HG03469 (cell line): ENCODE measurements around the gene MICAL3.

Experiments used
- ATAC-seq: cut with Tn5 transposase; IDR thresholded peaks from one replicate; pipeline ENCODE4 v1.9.1; 2021; ENCODE audit warnings: mild to moderate bottlenecking, moderate library complexity, moderate number of reproducible peaks; ENCODE audit not compliant: unreplicated experiment

Gene MICAL3

GRCh38 chr22:17955590-17956379, 68.6 kb downstream of the MICAL3 start:
- no peak for ATAC-seq

- no peak for ATAC-seq
Observed at GRCh38 chr22:17954860-17955587, 69.3 kb downstream of the MICAL3 start.

GRCh38 chr22:17954200-17954859, 70.0 kb downstream of the MICAL3 start:
- ATAC-seq, result no peak

GRCh38 chr22:17953147-17953546, 71.2 kb downstream of the MICAL3 start:
- no peak for ATAC-seq

GRCh38 chr22:17952273-17952801, 72.0 kb downstream of the MICAL3 start:
- no peak for ATAC-seq

- ATAC-seq, result no peak
Observed at GRCh38 chr22:17951315-17951714, 73.0 kb downstream of the MICAL3 start.

- ATAC-seq, result no peak
Observed at GRCh38 chr22:17950651-17951214, 73.6 kb downstream of the MICAL3 start.

- ATAC-seq, result no peak
Observed at GRCh38 chr22:17949642-17950473, 74.5 kb downstream of the MICAL3 start.

GRCh38 chr22:17948101-17948500, 76.3 kb downstream of the MICAL3 start:
- no peak for ATAC-seq

GRCh38 chr22:17946662-17947367, 77.5 kb downstream of the MICAL3 start:
- ATAC-seq, result no peak

GRCh38 chr22:17945888-17946648, 78.3 kb downstream of the MICAL3 start:
- ATAC-seq, result no peak

GRCh38 chr22:17945156-17945887, 79.0 kb downstream of the MICAL3 start:
- no peak for ATAC-seq

GRCh38 chr22:17944256-17944655, 80.1 kb downstream of the MICAL3 start:
- no peak for ATAC-seq

GRCh38 chr22:17943533-17944249, 80.7 kb downstream of the MICAL3 start:
- no peak for ATAC-seq

GRCh38 chr22:17942721-17943120, 81.6 kb downstream of the MICAL3 start:
- no peak for ATAC-seq

- ATAC-seq, result no peak
Observed at GRCh38 chr22:17941471-17942406, 82.6 kb downstream of the MICAL3 start.
